HL-60/S4 treated with phorbol 12-myristate 13-acetate at 8.2 ng/mL for 4 days and 3 days (cell line): ENCODE measurements around the gene DRG2.

Source experiments
- in situ Hi-C: fragments of 300-500 bp; cut with MboI; formaldehyde crosslinking; loops from 2 replicates; pipeline ENCODE4 v1.15.0; 2022; ENCODE audit warnings: low sequenced_read_pairs

DRG2 gene, protein sequence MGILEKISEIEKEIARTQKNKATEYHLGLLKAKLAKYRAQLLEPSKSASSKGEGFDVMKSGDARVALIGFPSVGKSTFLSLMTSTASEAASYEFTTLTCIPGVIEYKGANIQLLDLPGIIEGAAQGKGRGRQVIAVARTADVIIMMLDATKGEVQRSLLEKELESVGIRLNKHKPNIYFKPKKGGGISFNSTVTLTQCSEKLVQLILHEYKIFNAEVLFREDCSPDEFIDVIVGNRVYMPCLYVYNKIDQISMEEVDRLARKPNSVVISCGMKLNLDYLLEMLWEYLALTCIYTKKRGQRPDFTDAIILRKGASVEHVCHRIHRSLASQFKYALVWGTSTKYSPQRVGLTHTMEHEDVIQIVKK

DNA sequence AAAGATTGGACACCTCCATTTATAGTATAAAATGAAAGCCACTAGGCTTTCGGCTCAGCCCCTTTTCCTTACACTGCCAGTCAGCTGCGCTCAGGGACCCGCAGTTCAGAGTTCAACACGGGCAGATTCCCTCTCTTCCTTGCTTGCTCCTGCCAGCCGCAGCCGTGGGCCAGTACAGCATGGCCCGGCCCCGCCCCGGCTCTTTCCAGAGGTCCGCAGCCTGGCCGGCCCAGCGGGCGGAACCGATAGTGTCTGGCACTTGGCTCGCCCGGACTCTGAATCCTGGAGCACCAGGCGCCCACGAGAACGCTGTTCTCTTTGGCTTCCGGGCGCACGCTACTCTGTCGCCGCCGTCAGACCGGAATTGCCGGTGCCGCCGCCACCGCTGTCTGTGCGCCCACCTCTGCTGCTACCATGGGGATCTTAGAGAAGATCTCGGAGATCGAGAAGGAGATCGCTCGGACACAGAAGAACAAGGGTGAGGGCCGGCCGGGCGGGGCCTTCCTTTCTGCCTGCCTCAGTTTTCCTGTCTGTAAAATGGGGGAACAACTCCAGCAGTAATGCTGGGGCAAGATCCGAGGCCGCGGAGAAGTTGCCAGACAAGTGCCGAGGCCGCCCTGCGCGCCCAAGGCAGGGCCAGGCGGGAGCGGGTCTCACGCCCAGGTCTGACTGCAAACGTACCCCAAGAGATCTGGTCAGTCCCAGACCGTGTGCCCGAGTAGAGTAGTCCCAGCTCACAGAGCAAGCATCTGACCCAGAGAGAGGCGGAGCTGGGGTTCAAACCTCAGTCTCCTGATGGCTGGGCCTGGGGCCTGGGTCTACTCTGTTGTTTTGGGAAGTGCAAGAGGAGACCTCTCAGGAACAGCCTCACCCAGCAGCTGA is at the start of gene DRG2:
Gene DRG2 (plus strand): TSS at position 339 of the 882 bp plus-strand sequence. CDS start 76 bp downstream, at position 415.
- in situ Hi-C loops, result no loop called here

DNA sequence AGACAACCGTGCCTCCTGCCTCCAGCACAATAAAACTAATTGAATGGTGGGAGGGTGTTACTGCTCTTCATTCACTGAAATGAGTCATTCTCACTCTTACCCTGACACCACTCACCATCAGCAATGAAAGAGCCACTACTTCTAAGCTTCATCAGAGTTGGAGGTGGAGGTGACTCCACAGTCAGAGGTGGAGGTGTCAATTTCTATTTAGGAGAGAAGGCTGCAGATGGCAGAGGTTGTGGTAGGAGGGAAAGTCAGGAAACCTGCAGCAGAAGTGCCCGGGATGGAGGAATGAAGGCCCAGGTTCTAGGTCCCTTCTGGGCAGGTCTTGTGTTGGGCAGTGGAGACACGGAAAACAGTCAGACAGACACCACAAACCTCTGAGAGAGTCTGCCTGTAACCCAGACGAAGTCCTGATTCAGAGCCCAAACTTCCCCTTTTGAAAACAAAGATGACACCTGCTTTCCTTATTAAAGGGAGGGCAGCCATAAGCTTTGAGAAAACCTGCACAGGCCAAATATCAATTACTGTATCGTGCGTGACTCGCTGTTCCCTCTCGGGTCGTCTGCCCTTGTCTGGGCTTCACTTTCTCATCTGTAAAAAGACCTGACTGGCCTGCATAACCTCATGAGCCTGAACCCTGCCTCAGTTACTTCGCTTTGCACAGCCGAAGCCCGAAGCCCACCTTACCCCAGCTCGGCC is 49.4 kb upstream of the DRG2 start:
- in situ Hi-C loops, result loop anchor here (25.0 kb wide), 1 partner anchor 351 kb away; the partner anchor contains the start of gene RAI1

DNA sequence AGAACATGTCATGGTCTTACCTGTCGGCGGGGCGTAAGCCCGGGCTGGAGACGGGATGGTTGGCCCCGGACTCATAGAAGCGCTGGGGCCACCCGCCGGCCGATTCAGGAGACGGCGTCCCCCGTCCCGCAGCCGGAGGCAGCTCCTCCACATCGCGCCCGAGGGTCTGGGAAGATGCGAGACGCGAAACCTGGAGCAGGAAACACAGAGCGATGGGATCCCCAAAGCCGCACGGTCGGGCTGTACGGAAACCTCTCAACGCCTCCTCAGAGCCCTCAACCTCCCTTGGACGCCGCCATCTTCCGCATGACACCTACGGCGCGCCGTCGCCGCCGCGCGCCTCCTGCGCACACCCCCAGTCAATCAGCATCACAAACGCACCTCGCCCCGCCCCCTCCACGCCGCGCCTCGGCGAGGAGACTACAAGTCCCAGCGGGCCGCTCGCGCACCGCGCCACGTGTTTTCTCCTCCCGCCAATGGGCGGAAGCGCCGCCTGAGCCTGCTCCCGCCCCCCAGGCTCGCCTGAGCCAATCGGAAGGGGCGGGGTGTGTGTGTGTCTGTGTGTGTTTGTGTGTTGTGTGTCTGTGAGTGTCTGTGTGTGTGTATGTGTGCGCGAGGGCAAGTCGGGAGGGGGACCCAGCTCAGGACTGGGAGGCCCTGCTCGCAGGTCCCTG is 48.8 kb upstream of the DRG2 start, which contains the start of the genes ATPAF2 and GID4:
Gene ATPAF2 (minus strand): TSS at position 308 of the 674 bp plus-strand sequence. CDS start 155 bp downstream, at position 153.
Gene GID4 (plus strand): TSS at position 548 of the 674 bp plus-strand sequence. CDS start 57 bp downstream, at position 605.
- in situ Hi-C loops, result loop anchor here (25.0 kb wide), 1 partner anchor 352 kb away; the partner anchor contains the start of gene RAI1

DNA sequence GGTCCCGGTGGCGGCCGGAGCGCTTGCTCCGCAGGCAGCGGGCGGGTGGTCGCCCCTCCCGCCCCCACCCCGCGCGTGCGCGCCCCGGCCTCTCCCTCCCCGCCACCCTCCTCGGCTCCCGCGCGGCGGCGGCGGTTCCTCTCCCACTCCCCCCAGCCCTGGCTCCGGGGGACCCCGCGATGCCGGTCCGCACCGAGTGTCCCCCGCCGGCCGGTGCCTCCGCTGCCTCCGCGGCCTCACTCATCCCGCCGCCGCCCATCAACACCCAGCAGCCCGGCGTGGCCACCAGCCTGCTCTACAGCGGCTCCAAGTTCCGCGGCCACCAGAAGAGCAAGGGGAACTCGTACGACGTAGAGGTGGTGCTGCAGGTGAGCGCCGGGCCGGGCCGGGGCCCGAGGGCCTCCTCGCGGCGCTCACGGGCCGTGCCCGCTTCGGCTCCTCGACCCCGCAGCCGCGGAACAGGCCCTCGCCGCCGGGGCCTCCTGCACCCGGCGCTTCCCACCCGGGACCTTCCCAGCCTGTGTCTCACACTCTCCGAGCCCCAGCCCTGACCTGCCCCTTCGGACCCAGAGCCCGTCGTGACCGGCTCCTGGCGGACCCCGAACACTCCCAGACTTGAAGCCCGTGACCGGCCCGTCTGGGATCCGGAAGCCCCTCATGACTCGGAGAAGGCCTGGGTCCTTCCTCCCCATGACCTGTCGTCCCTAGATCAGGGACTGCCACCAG is 48.0 kb upstream of the DRG2 start:
- in situ Hi-C loops, result loop anchor here (25.0 kb wide), 1 partner anchor 352 kb away; the partner anchor contains the start of gene RAI1

DNA sequence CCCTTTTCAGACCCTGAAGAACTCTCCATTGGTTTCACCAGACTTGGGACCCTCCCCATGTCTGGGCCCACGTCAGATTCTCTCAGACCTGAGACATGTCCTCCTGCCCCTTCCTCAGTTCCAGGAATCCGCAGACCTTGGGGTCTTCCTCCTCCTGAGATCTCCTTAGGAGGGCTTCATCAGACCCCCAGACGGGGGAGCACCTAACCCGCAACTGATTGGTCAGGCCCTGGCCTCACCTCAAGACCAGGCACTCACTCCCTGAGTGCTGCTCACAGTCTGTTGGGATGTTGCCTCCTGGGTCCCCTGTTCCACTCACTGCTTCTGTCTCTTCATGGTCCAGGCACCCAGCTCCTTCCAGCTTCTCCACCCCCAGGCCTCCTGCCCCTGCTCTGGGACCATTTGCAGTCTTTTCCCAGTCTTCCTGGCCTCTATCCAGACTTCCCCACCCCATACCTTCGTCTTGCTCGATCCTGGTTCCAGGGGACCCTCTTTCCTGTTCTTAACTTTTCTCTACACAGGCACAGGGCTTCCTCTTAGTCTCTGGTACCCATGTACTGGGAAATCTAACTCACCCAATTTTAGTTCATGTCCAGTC is 47.4 kb upstream of the DRG2 start:
- in situ Hi-C loops, result loop anchor here (25.0 kb wide), 1 partner anchor 353 kb away; the partner anchor contains the start of gene RAI1

DNA sequence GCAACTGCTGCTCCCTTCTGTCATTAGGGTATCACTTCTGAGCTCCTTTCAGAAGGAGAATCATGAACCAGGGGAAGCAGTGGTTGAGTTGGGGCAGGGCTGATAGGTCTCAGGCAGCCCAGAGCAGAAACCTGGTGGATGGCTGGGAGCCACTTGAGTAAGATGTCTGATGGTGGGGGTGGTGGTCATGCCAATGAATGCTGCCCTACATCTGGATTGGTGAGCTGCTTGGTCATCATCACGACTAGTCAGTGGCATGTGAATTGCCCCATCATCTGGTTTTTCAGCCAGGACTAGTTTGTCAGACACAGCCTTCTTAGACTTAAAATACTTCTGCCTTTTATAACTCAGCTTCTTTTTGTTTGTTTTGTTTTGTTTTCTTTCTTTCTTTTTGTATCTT is 46.0 kb upstream of the DRG2 start:
- in situ Hi-C loops, result loop anchor here (25.0 kb wide), 1 partner anchor 354 kb away; the partner anchor contains the start of gene RAI1

DNA sequence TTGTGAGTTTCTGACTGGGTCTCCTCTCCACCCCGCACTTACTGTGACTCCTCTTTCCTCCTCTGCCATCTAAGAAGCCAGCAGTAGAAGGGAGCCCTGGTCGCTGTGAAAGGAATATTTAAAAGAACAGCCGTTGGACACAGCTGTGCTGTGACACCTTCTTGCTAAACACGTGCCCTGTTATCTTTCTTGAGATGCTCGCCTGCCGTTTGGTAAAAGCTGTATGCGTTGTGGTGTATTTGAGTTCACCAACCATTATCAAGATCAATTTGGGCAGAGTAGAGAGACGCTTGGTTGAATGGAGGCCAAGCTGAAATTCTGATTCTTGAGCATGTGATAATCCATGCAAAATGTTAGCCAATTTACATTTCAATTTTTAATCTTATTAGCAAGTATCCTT is 44.8 kb upstream of the DRG2 start:
- in situ Hi-C loops, result loop anchor here (25.0 kb wide), 1 partner anchor 356 kb away; the partner anchor contains the start of gene RAI1

DNA sequence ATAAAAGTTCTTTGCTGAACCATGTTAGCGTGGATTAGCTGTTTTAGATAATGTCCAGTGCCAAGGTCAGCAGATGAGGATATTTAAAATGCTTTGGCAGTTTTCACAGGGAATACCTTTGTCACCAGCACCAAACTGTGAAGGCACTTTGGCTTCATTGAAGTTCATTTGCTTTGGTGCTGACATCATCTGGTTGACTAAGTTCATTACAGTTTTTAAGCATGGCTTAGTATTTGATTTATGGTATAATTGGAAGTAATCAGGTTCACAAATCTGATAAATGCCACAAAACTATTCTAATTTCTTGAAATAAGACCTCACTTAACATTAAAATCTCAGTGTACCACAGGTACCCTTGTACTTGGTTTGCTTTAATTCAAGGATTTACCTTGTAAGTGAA is 44.3 kb upstream of the DRG2 start:
- in situ Hi-C loops, result loop anchor here (25.0 kb wide), 1 partner anchor 356 kb away; the partner anchor contains the start of gene RAI1

DNA sequence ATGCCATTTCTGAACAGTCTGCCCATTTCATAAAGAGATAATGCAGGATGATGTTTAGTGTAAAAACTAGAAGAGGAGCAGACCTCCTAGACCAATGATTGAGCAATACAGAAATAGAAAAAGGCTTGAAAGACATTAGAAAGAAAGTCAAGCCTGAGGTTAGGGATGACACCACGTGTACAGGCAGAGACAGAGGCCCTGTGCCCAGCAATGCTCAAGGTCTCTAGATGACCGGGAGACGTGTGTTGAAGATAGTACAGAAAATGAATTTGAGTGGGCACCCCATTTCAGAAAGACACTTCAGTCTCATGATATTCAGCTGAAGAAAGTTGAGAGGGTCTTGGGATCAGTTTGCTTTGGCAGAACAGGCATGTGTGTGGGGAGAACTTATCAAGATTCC is 43.1 kb upstream of the DRG2 start:
- in situ Hi-C loops, result loop anchor here (25.0 kb wide), 1 partner anchor 357 kb away; the partner anchor contains the start of gene RAI1

DNA sequence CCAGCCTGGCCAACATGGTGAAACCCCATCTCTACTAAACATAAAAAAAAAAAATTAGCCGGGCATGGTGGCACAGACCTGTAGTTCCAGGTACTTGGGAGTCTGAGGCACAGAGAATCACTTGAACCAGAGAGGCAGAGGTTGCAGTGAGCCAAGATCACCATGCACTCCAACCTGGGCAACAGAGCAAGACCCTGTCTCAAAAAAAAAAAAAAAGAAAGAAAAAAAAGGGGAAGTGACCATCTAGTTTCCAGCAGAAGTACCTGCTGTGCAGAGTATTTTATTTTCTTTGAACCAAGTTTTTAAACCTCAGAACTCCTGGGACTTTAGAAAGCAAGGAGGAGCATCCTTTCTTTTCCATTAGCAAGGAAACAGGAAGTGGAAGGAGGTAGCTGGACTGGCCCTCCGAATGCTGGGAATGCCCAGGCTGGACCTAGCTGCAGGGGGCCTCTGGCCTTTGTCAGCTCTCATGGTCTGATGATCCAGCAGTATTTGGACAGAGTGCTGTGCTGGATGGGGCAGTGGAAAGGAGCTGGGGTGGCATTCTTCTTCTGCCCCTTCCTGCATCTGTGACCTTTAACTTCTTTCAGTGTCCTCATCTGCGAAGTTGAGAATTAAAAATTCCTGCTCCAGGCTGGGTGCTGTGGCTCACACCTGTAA is 41.9 kb upstream of the DRG2 start:
- in situ Hi-C loops, result loop anchor here (25.0 kb wide), 1 partner anchor 359 kb away; the partner anchor contains the start of gene RAI1

DNA sequence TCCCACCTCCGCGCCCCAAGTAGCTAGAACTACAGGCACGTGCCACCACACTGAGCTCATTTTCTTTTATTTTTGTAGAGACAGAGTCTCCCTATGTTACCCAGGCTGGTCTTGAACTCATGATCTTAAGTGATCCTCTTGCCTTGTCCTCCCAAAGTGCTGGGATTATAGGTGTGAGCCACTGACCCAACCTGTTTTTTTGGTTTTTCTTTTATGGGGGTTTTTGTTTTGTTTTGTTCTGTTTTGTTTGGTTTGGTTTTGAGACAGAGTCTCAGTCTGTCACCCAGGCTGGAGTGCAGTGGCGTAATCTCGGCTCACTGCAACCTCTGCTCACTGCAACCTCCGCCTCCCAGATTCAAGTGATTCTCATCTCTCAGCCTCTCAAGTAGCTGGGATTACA is 32.2 kb upstream of the DRG2 start:
- in situ Hi-C loops, result no loop called here

DNA sequence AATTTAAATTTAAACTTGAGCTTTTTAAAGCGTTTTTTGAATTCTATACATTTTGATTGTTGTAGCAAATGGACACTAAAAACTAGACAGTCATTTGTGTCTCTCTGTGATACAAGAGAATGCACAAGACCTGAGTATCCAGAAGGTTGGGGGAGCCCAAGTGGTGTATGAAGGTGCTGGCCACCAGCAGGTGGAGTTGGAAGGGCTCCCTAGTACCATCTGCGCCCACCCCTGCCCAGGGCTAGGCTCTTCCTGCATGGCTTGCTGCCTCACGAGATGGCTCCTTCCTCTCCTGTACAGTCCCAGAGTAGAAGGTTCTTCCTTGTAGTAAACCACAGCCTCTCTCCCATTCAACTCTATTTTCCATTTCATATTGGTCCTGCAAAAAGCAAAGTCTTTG is 31.5 kb upstream of the DRG2 start:
- in situ Hi-C loops, result no loop called here

DNA sequence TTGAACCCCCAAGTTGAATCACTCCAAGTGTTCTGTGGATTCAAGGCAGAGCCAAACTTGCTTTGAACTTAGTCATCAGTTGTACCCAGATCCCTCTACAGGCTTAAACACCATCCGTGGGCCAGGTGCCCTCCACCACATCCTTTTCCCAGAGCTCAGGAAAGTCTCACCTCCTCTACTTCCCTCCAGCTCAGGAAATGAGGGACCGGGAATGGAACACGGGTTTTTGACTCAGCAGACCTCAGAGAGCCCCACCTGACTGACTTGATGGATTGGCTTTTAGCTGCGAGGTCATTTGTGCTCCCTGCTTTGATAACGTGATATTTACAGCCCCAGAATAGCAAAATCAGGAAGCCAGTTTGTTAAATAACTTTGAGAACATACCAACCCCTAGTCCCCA is 28.5 kb upstream of the DRG2 start:
- in situ Hi-C loops, result no loop called here

DNA sequence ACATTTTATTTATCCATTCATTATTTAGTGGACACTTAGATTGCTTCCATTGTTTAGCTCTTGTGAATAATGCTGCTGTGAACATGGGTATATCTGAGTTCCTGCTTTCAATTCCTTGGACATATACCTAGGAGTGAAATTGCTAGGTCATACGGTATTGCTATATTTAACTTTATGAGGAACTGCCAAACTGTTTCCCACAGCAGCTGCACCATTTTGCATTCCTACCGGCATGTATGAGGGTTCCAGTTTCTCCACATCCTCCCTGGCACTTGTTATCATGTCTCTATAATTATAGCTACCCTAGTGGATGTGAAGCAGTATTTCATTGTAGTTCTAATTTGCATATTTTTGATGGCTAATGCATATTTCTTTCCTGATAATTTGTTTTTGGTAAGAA is 23.7 kb upstream of the DRG2 start:
- in situ Hi-C loops, result no loop called here

DNA sequence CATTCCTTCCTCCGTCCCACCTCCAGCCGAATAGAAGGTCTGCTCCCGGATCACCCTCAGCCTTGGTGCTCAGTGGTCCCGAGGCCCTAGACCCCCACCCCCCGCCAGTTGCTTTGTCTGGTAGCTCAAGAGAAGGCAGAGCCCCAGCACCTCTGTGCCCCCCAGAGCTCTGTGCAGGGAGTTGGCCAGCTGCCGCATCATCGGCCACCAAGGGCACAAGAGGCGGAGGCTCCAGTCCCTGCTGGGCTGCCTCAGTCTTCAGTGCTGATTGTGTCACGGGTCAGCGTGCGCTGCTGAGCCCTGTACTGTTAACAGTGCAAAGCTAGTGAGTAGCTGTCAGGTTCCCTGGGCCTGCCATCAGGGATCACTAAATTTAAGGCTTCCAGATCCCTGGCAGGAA is 22.2 kb upstream of the DRG2 start:
- in situ Hi-C loops, result no loop called here

DNA sequence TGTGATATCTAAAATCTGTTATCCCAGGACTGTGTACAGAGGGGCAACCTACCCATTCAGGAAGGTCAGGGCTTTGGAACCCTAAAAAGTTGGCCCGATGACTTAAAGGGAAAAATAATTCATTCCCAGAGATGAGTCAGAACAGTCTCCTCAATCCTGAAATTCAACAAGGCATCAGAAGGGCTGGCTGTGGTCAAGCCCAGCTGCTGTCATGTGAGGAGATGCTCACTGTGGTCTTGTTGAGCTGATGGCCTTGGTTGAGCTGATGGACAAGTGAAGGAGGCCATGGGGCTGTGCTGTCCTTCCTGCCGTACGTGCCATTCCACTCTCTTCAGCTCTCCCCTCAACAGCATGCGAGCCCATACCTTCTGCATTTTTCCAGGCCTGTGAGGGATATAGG is 20.9 kb upstream of the DRG2 start:
- in situ Hi-C loops, result no loop called here

DNA sequence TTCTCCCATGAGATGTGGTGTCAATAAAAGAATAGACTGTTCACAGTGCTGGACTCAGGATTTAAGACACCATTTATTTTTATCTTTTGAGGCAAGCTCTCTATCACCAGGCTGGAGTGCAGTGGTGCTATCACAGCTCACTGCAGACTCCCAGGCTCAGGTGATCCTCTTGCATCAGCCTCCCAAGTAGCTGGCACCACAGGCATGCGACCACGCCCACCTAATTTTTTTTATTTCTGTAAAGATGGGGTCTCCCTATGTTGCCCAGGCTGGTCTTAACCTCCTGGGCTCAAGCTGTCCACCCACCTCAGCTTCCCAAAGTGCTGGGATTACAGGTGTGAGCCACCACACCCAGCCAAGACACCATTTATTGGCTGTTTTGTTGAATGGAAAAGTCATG is 18.6 kb upstream of the DRG2 start:
- in situ Hi-C loops, result no loop called here

DNA sequence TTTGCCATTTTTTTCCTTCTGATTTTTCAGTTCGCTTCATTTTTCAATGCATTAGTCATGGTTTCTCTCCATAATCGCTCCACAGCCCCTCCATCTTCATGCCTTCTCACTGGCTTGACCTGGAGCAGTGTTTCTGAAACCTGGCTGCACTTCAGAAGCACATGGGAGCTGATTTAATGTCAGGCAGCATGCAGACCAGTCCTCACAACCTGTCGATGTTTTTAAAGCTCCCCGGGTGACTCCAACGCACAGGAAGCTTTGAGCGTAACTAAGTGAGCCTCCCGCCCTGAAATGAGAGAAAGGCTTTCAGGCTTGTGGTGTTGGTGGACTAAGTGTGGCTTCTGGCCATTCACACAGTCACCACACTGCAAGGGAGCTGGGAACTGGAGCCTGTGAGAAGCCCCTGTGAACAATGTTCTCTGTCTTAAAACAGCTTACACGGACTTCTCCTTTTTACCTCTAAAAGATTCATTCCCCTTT is 16.8 kb upstream of the DRG2 start:
- in situ Hi-C loops, result no loop called here
